NT2/D1 (cell line): ENCODE data around the gene AGTR1.

Experiments used
- DNase-seq: peaks from one replicate; pipeline ENCODE4 v3.0.0-alpha.2; 2011; ENCODE audit warnings: low read depth, low spot score
- H3K27me3 ChIP-seq: 2 replicates; pipeline ENCODE4 v1.6.0; 2011; ENCODE audit warnings: mild to moderate bottlenecking; ENCODE audit not compliant: insufficient read length, insufficient read depth
- H3K36me3 ChIP-seq: 2 replicates; pipeline ENCODE4 v1.6.1; 2011; ENCODE audit warnings: mild to moderate bottlenecking, low read length, mixed read lengths; ENCODE audit not compliant: insufficient read depth, insufficient read length
- H3K4me1 ChIP-seq: 2 replicates; pipeline ENCODE4 v1.5.1; 2011; ENCODE audit not compliant: insufficient read depth, insufficient read length
- H3K4me3 ChIP-seq: 2 replicates; pipeline ENCODE4 v1.5.1; 2011; ENCODE audit warnings: low read depth; ENCODE audit not compliant: insufficient read length
- H3K9ac ChIP-seq: 2 replicates; pipeline ENCODE4 v1.6.0; 2011; ENCODE audit warnings: low read depth; ENCODE audit not compliant: insufficient read length
- H3K9me3 ChIP-seq: 2 replicates; pipeline ENCODE4 v1.5.1; 2011; ENCODE audit warnings: mild to moderate bottlenecking, low read length; ENCODE audit not compliant: insufficient read depth
- SUZ12 ChIP-seq: IDR thresholded peaks from 2 replicates; pipeline ENCODE4 v1.6.1; 2011; ENCODE audit not compliant: insufficient read length, insufficient read depth; ENCODE audit errors: extremely low read depth
- YY1 ChIP-seq: IDR thresholded peaks from 2 replicates; pipeline ENCODE4 v1.6.1; 2011; ENCODE audit not compliant: insufficient read length, insufficient read depth
- ZNF274 ChIP-seq: IDR thresholded peaks from 2 replicates; pipeline ENCODE4 v1.6.1; 2011; ENCODE audit warnings: mild to moderate bottlenecking, low read depth, low read length

AGTR1 gene

DNA sequence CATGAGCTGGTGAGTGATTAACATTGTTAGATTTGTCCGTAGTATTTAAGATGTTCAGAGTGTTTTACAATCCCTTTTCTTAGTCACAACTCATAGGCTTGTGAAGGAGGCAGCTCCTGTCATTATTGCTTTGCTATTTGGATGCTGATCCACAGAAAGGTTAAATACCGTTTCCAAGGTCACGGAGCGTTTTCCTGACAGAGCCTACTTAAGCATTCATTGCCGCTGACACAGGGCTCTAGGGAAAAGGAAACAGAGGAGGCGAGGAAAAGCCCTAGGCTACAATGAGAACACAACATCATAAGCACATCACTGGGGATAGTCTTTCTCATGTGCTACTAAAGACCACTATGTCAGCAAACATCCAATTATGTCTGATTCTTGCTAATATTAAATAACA is 91.4 kb downstream of the AGTR1 start:
- H3K4me1 ChIP-seq: no peaks in the 10 kb centered on the region
- no peak overlapping the region for H3K4me3 ChIP-seq
- no peaks in the 10 kb centered on the region for H3K36me3 ChIP-seq
- TF ChIP-seq YY1 (no peak), SUZ12 (no peak), ZNF274 (no peak)
- peak; percentile 55 for DNase-seq
- H3K9me3 ChIP-seq: peaks cover 8% of the 10 kb centered on the region; the same call in 1 of the 2 replicates
- no peak overlapping the region for H3K9ac ChIP-seq
- no peaks in the 10 kb centered on the region for H3K27me3 ChIP-seq

- no peaks in the 10 kb centered on the region for H3K36me3 ChIP-seq
- peaks cover 8% of the 10 kb centered on the region; the same call in 1 of the 2 replicates for H3K9me3 ChIP-seq
- no peaks in the 10 kb centered on the region for H3K27me3 ChIP-seq
- no peak overlapping the region for H3K4me3 ChIP-seq
- no peak overlapping the region for H3K9ac ChIP-seq
- DNase-seq: no peak
- H3K4me1 ChIP-seq: no peaks in the 10 kb centered on the region
- no peak for TF ChIP-seq ZNF274
- no peak for TF ChIP-seq SUZ12
- no peak for TF ChIP-seq YY1
These were observed 92.2 kb downstream of the AGTR1 start for GRCh38 chr3:148789906-148790305.

- Histone ChIP-seq H3K27me3 (no peaks in the 10 kb centered on the region), H3K36me3 (no peaks in the 10 kb centered on the region), H3K9ac (no peak overlapping the region), H3K4me3 (no peak overlapping the region), H3K9me3 (peaks cover 8% of the 10 kb centered on the region; the same call in 1 of the 2 replicates), H3K4me1 (no peaks in the 10 kb centered on the region)
- DNase-seq: no peak
- TF ChIP-seq YY1 (no peak), SUZ12 (no peak), ZNF274 (no peak)
These were observed 92.7 kb downstream of the AGTR1 start for GRCh38 chr3:148790370-148790769.

- Histone ChIP-seq H3K9ac (no peak overlapping the region), H3K9me3 (peaks cover 8% of the 10 kb centered on the region; the same call in 1 of the 2 replicates), H3K4me3 (no peak overlapping the region), H3K36me3 (no peaks in the 10 kb centered on the region), H3K4me1 (no peaks in the 10 kb centered on the region), H3K27me3 (no peaks in the 10 kb centered on the region)
- no peak for TF ChIP-seq ZNF274
- no peak for TF ChIP-seq YY1
- no peak for TF ChIP-seq SUZ12
- DNase-seq: no peak
These were observed 93.4 kb downstream of the AGTR1 start for GRCh38 chr3:148790851-148791735.

DNA sequence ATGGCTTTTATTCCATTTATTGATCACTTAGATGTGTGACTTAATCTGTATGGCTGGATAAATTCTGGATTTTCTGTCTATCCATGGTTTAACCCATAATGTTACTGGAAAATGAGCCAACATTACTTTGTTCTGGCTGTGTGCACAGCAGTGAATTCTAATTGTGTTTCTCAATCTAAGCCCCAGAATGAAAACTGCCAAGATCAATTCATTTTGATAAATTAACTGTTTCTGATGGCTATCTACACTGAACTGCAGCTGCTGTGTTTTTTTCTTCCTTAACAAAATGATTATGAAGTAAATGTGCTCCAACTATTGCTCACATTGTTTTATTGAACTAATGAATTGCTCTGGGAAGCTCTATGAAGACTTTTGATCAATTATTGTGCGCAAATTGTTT is 94.2 kb downstream of the AGTR1 start:
- DNase-seq: no peak
- Histone ChIP-seq H3K4me1 (no peaks in the 10 kb centered on the region), H3K27me3 (no peaks in the 10 kb centered on the region), H3K36me3 (no peaks in the 10 kb centered on the region), H3K9ac (no peak overlapping the region), H3K4me3 (no peak overlapping the region), H3K9me3 (peaks cover 2% of the 10 kb centered on the region; the same call in 1 of the 2 replicates)
- no peak for TF ChIP-seq YY1
- TF ChIP-seq SUZ12: no peak
- no peak for TF ChIP-seq ZNF274

- no peak for TF ChIP-seq YY1
- TF ChIP-seq SUZ12: no peak
- no peak for TF ChIP-seq ZNF274
- Histone ChIP-seq H3K27me3 (no peaks in the 10 kb centered on the region), H3K4me3 (no peak overlapping the region), H3K9me3 (no peaks in the 10 kb centered on the region), H3K9ac (no peak overlapping the region), H3K36me3 (no peaks in the 10 kb centered on the region), H3K4me1 (no peaks in the 10 kb centered on the region)
- no peak for DNase-seq
These were observed 94.8 kb downstream of the AGTR1 start for GRCh38 chr3:148792516-148792915.
